LNCAP (cell line): Measurements from ENCODE around the gene SORCS3.

Experiments used
- TF ChIP-seq, protein P1 (sequence below): fragments of 450-650 bp; IDR thresholded peaks from 2 replicates; pipeline ENCODE4 v1.5.1; 2017; ENCODE audit warnings: mild to moderate bottlenecking

The SORCS3 gene

DNA sequence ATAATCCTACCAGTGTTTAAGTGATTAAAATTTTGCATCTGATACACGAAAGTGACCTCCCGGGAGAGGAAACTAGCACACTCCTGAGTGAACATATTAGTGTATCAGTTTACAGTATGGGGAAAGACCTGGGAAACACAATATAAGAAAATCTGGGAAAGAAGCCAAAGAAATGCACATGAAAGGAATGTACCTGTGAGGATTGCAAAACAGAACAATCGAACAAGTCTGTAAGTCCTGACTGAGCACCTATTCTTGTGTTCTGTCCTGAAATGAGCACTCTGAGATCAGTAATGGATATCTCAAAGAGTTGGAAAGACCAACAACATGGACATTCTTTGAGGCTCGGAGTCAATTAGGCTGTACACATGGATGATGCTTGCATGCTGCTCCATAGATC, 554.7 kb downstream of the SORCS3 start:
- TF ChIP-seq, protein P1, sequence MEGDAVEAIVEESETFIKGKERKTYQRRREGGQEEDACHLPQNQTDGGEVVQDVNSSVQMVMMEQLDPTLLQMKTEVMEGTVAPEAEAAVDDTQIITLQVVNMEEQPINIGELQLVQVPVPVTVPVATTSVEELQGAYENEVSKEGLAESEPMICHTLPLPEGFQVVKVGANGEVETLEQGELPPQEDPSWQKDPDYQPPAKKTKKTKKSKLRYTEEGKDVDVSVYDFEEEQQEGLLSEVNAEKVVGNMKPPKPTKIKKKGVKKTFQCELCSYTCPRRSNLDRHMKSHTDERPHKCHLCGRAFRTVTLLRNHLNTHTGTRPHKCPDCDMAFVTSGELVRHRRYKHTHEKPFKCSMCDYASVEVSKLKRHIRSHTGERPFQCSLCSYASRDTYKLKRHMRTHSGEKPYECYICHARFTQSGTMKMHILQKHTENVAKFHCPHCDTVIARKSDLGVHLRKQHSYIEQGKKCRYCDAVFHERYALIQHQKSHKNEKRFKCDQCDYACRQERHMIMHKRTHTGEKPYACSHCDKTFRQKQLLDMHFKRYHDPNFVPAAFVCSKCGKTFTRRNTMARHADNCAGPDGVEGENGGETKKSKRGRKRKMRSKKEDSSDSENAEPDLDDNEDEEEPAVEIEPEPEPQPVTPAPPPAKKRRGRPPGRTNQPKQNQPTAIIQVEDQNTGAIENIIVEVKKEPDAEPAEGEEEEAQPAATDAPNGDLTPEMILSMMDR: no peak

DNA sequence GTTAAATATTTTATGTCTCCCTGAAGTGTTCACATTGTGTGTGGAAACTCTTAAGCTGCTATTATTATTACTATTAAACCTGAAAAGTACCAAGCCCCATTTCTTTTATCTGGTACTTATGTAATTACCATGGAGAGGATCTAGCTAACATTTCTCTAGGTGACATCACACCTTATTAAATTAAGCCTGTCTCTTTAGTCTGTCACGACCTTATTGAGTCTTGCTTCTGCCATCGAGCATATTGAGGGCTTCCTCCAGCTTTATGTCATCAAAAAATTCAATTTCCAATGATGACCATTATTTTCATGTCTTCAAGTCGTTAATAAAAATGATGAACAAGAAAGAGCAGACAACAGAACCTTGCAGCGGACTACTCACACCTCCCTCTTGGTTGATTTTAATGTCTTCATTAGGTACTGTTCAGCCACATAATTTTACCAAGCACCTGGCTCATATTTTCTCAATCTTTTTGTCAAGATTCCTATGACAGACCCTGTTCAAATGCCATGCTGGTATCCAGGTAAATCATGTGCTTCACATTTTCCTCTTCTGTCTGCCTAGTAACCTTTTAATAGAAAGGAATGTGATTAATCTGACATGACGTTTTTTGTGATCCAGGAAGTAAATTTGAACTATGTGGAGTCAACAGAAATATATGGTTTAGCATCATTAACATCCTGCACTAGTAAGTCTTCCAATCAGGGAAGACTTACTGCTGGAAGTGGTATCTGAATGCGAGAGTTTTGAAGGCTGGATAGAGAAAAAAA, 556.7 kb downstream of the SORCS3 start:
- TF ChIP-seq, protein P1: no peak

DNA sequence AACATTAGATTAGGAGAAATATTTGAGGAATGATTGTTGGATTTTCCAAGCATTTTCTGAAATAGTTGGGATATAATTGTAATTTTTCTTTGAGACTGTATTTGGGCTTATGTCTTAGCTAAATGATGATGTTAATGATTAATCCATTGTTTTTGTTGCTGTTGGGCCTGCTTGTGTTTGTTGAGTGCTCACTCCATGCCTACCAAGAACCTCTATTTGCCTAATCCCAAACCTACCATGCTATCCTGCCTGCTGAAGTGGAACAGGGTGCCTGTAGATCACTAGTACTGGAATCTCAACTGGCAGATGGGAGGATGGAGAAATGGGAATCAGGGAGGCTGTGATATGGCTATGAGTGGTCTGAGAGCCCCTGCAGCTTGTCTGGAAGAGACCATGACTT, 565.5 kb downstream of the SORCS3 start:
- TF ChIP-seq, protein P1: no peak

DNA sequence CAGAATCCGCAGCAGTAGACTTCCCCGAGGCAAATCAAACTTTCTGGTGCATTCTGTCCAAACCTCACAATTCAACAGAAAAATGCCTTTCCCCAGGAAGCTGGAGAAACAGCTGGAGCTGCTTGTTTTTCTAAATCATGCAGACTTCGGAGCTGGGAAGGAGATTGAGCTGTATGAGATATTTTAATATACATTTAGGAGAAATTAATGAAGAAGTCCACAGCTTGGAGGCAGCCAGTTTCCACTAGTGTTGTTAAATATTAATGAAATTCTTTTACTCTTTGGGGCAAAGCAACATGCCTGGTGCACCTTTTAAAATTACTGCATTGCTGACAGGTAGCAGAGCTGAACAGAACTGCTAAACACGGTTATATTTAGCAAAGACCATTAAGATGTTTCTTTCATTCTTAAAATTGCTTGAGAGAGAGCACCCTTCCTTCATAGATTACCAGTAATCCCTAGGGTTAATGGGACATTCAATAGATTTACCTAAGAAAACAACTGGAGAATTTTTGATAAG, 566.4 kb downstream of the SORCS3 start:
- TF ChIP-seq, protein P1: no peak

DNA sequence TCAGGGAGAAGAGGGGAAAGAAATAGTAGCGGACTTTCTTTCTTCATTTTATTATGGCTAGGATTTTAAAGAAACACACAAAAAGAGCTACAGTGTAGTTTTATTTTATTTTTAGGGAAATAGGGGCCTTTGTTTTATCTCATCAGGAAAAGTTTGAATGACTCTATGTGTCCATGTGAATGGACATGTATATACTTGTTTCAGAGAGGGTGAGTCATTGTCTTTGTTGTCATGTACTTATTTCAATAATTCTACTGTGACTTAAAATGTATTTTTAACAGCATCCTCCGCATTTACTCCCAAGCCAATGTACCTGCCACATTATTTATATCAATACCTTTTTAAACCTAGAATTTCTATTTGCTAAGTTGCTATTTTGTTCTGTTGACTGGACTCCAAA, 569.5 kb downstream of the SORCS3 start:
- TF ChIP-seq, protein P1: no peak

DNA sequence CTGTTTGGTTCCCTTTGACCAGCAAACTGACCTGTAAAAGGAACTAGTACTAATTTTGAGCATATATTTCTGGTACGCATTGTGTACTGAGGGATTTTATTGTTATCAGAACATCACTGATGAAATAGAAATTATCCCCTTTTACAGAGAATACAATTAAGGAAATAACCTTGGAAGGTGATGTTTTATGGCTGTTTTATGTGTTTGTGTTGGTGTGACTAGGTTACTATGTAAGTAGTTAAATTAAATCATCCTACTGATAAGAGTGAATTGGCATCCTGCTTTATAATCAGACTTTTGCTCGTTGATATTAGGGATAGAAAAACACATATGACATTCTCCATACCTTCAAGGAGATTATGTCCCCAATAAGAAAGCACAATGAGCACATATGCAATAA, 596.6 kb downstream of the SORCS3 start:
- TF ChIP-seq, protein P1: no peak

DNA sequence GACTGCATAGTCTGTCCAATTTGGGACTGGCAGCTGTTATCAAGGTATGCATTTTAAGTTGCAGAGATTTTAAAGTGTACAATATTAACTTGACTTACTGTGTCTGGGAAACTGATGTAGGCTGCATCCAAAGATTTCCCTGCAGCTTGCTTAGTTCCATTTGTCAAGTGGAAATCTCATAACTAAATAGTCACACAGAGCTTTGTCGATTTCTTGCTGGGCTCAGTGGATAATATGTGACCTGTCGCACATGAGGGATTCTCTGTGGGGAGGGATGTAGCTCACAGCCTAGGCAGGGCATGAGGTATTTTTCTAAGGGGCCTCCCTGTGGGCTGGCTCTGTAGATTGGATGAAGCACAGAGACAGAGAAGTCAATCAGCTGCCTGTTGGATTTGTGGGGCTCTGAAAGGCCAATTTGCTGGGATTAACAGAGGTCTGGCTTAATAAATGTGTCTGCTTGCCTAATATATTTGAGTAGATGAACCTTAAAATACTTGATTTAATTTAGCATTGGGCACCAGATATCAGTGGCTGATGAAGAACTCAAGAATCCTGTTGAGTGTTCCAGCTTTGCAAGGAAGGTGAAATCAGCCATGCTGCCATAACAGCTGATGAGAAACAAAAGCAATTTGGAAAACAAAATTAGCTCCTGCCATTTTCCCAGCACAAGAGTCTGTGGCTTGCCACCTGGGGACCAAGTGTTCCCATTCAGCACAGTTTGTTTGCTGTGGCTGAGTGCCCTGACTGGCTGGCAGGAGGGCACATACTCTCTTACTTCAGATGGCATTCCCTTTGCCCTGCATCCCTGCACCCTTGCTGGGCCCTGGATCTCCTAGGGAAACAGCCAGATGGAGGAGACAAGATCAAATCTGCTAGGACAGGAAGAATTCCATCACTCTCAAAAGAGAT, 598.5 kb downstream of the SORCS3 start:
- TF ChIP-seq, protein P1: no peak
